Tibial nerve (tissue), 4 donors: ENCODE data around the gene SUGCT. TPM values are rescaled to one million over a fixed set of nuclear protein-coding genes. Genes with fewer than 3 reads are reported as not detected.
"Not testable (repeated sequence)": the region's sequence is repeated elsewhere in the genome, so short reads cannot be mapped to it uniquely, and the experiment has no call there.

Source experiments
- DNase-seq, 2 donors: peaks; one replicate each; pipeline ENCODE4 v3.0.0-alpha.2; 2019; ENCODE audit warnings: low spot score in 2 of 2
- H3K27ac ChIP-seq, 4 donors: fragments of 200-600 bp; sonication (generic) in 3 of 4; one replicate each; pipeline ENCODE4 v1.5.1; 2017 to 2019; ENCODE audit warnings: mild to moderate bottlenecking in 1 of 4
- H3K27me3 ChIP-seq, 2 donors: fragments of 200-600 bp; sonication (generic) in 1 of 2; one replicate each; pipeline versions ENCODE4 v1.5.1 to v1.6.0; 2017 to 2019
- H3K36me3 ChIP-seq, 3 donors: fragments of 200-600 bp; sonication (generic); one replicate each; pipeline ENCODE4 v1.5.1; 2018 to 2019
- H3K4me1 ChIP-seq, 4 donors: fragments of 200-600 bp; sonication (generic) in 3 of 4; one replicate each; pipeline ENCODE4 v1.5.1; 2017 to 2019
- H3K4me3 ChIP-seq, 4 donors: fragments of 200-600 bp; sonication (generic) in 3 of 4; one replicate each; pipeline ENCODE4 v1.5.1; 2017 to 2019; ENCODE audit warnings: mild to moderate bottlenecking in 1 of 4, moderate library complexity in 1 of 4
- H3K9me3 ChIP-seq, 4 donors: fragments of 200-600 bp; sonication (generic) in 3 of 4; one replicate each; pipeline ENCODE4 v1.5.1; 2017 to 2019
- CTCF ChIP-seq, 5 experiments: fragments of 200-600 bp in 3 of 5; fragments of 450-650 bp in 2 of 5; sonication (generic) in 3 of 5; IDR thresholded peaks; one replicate each; pipeline ENCODE4 v1.5.1; 2016 to 2019; ENCODE audit warnings: antibody characterized with exemption in 5 of 5, mild to moderate bottlenecking in 3 of 5, moderate library complexity in 2 of 5
- EP300 ChIP-seq, 2 donors: sonication (generic); formaldehyde crosslinking; IDR thresholded peaks; one replicate each; pipeline ENCODE4 v1.6.1; 2017; ENCODE audit warnings: antibody characterized with exemption in 2 of 2, mild to moderate bottlenecking in 1 of 2
- POLR2A ChIP-seq, 2 donors: fragments of 450-650 bp; IDR thresholded peaks; one replicate each; pipeline ENCODE4 v1.6.1; 2017; ENCODE audit warnings: antibody characterized with exemption in 2 of 2, mild to moderate bottlenecking in 2 of 2, moderate library complexity in 2 of 2
- WGBS, 2 donors: methylation state at CpG; one replicate each; pipeline ENCODE4 v1.1.5; 2018; 5-methylcytosine and 5-hydroxymethylcytosine counted together
- total RNA-seq, 4 donors: library from RNA; depleted of rRNA; stranded (reverse); fragments of >200 nt; gene quantifications; one replicate each; pipeline ENCODE4 v1.1.0, GENCODE V29; 2016

Gene SUGCT
- total RNA-seq, 4 donors from 2014 or later = 2.7 to 20.8 (median 6.2) TPM

- Histone ChIP-seq H3K4me1 (no peaks in the 10 kb centered on the region), H3K27me3 (no peaks in the 10 kb centered on the region), H3K9me3 (peaks cover 0 to 9% (median 0%) of the 10 kb centered on the region in 4 donors), H3K27ac (no peak overlapping the region), H3K36me3 (no peaks in the 10 kb centered on the region), H3K4me3 (no peak overlapping the region)
- no peak for DNase-seq
- no peak for TF ChIP-seq CTCF (IDR thresholded peaks at IDR 0.05)
- 89 to 94% methylated on average over 3 of the region's 3 CpGs for WGBS, 2 donors
These were observed 269.1 kb downstream of the SUGCT start for GRCh38 chr7:40403703-40404476.

GRCh38 chr7:40405991-40406390 lies 271.2 kb downstream of the SUGCT start:
- H3K27me3 ChIP-seq = no peaks in the 10 kb centered on the region
- no peak for DNase-seq
- no peaks in the 10 kb centered on the region for H3K36me3 ChIP-seq
- no peaks in the 10 kb centered on the region for H3K4me1 ChIP-seq
- TF ChIP-seq EP300 (IDR thresholded peaks at IDR 0.05) (no peak), POLR2A (IDR thresholded peaks at IDR 0.05) (no peak), CTCF (IDR thresholded peaks at IDR 0.05) (no peak)
- WGBS, 2 donors = 83 to 87% methylated on average over 2 of the region's 2 CpGs
- no peak overlapping the region for H3K4me3 ChIP-seq
- H3K9me3 ChIP-seq = peaks cover 0 to 9% (median 0%) of the 10 kb centered on the region in 4 donors
- H3K27ac ChIP-seq = no peak overlapping the region

- no peak for DNase-seq
- no peak overlapping the region for H3K27ac ChIP-seq
- TF ChIP-seq POLR2A (IDR thresholded peaks at IDR 0.05) = no peak
- no peak for TF ChIP-seq CTCF (IDR thresholded peaks at IDR 0.05)
- no peak for TF ChIP-seq EP300 (IDR thresholded peaks at IDR 0.05)
- no peak overlapping the region for H3K4me3 ChIP-seq
- WGBS, 2 donors = 92 to 93% methylated on average over 2 of the region's 2 CpGs
- no peaks in the 10 kb centered on the region for H3K9me3 ChIP-seq
- no peaks in the 10 kb centered on the region for H3K36me3 ChIP-seq
- no peaks in the 10 kb centered on the region for H3K27me3 ChIP-seq
- no peaks in the 10 kb centered on the region for H3K4me1 ChIP-seq
These were observed 277.5 kb downstream of the SUGCT start for GRCh38 chr7:40412323-40412722.

GRCh38 chr7:40414704-40415103 lies 279.9 kb downstream of the SUGCT start:
- H3K36me3 ChIP-seq, DNase-seq, H3K9me3 ChIP-seq, H3K27ac ChIP-seq, H3K4me1 ChIP-seq, H3K4me3 ChIP-seq, H3K27me3 ChIP-seq: not testable (repeated sequence)
- 92 to 97% methylated on average over 9 of the region's 9 CpGs for WGBS, 2 donors

- H3K4me1 ChIP-seq = no peaks in the 10 kb centered on the region
- TF ChIP-seq POLR2A (IDR thresholded peaks at IDR 0.05) (no peak), CTCF (IDR thresholded peaks at IDR 0.05) (no peak), EP300 (IDR thresholded peaks at IDR 0.05) (no peak)
These were observed 283.6 kb downstream of the SUGCT start for GRCh38 chr7:40418448-40418847.

More at GRCh38 chr7:40418448-40418847, 283.6 kb downstream of the SUGCT start:
- DNase-seq = no peak
- H3K4me3 ChIP-seq = no peak overlapping the region
- H3K9me3 ChIP-seq = no peaks in the 10 kb centered on the region
- no peak overlapping the region for H3K27ac ChIP-seq
- no peaks in the 10 kb centered on the region for H3K36me3 ChIP-seq
- H3K27me3 ChIP-seq = no peaks in the 10 kb centered on the region
- 77 to 81% methylated on average over 1 of the region's 1 CpG for WGBS, 2 donors
